T-helper 2 cell (primary cell): ENCODE measurements around the gene DLGAP5.

Experiments
- DNase-seq, 5 experiments: peaks; one replicate each; pipeline versions ENCODE4 v3.0.0 to v3.0.0-alpha.2; 2012 to 2022
- total RNA-seq, 2 donors: gene quantifications; one replicate each; lab custom pipeline; 2026; lab: John Stamatoyannopoulos, UW

Gene DLGAP5, protein sequence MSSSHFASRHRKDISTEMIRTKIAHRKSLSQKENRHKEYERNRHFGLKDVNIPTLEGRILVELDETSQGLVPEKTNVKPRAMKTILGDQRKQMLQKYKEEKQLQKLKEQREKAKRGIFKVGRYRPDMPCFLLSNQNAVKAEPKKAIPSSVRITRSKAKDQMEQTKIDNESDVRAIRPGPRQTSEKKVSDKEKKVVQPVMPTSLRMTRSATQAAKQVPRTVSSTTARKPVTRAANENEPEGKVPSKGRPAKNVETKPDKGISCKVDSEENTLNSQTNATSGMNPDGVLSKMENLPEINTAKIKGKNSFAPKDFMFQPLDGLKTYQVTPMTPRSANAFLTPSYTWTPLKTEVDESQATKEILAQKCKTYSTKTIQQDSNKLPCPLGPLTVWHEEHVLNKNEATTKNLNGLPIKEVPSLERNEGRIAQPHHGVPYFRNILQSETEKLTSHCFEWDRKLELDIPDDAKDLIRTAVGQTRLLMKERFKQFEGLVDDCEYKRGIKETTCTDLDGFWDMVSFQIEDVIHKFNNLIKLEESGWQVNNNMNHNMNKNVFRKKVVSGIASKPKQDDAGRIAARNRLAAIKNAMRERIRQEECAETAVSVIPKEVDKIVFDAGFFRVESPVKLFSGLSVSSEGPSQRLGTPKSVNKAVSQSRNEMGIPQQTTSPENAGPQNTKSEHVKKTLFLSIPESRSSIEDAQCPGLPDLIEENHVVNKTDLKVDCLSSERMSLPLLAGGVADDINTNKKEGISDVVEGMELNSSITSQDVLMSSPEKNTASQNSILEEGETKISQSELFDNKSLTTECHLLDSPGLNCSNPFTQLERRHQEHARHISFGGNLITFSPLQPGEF
- 1.9 to 5.7 reads per million in 2 donors for total RNA-seq

DNA sequence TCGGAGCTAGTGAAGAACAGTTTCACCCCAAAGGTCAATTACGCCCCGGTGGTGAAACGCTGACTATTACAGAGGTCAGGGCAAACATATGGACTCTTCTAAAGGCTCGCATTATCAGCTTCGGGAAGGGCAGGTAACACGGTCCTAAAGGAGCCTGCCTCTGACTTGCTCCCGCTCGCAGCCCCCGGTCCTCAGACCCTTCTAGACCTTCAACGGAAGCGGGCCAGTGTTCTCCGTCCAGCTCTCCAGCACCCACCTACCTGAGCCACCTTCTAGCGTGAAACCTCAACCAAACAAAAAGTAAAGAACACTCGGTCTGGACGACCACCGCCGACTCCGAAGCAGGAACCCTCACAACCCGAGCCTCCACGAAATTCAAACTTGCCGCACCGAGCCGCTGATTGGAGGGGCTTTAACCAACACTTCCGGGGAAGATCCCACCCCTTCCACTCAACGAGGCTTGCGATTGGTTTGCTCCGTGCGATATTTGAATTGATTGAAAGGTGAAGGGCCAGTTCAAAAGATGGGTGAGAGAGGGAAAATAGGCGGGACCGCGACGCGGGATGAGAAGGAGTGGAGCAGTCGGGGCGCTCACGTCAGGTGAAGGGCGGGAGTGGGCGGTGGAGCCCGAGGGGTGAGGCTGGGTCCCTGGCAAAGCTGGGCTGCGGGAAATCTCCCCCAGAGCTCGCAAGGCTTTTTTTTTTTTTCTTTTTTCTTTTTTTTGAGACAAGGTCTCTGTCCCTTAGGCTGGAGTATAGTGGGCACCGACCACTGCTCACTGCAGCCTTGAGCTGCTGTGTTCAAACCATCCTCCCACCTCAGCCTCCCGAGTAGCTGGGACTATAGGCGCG, at the start of gene DLGAP5:
Gene DLGAP5, minus strand, starts transcription at position 383 of the 851 bp plus-strand sequence. CDS start 2,406 bp downstream, outside the sequence.
- peak; percentile 75 to 98 (median 85) for DNase-seq

GRCh38 chr14:55240526-55241178, 49.3 kb upstream of the DLGAP5 start:
- no peak for DNase-seq

GRCh38 chr14:55239320-55239719, 47.9 kb upstream of the DLGAP5 start:
- DNase-seq: peak in 1 of 5 experiments; percentile 17

DNA sequence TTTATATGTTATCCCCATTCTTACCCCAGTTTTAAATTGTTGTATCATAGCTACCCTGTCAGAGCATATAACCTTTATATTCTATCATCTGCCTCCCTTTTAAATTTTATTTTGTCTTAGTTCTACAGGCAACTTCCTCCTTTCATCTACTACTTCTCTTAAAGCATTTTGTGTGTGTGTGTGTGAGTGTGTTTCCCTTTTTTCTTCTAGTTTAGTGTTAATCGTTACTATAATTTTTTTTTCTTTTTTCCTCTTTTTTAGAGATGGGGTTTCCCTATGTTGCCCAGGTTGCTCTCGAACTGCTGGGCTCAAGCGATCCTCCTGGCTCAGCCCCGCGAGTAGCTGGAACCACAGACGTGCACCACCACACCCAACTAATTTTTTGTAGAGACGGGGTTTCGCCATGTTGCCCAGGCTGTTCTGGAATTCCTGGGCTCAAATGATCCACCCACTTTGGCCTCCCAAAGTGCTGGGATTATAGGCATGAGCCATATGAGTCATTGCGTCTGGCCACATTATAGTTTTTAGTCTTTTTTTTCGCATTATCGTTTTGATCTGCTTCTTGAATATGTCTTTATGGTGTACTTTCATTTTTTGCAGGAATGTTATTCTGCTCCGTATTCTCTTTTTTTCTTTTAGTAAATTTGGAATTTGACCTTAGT, 46.8 kb upstream of the DLGAP5 start:
- DNase-seq: no peak

GRCh38 chr14:55233591-55233990, 42.2 kb upstream of the DLGAP5 start:
- no peak for DNase-seq

DNA sequence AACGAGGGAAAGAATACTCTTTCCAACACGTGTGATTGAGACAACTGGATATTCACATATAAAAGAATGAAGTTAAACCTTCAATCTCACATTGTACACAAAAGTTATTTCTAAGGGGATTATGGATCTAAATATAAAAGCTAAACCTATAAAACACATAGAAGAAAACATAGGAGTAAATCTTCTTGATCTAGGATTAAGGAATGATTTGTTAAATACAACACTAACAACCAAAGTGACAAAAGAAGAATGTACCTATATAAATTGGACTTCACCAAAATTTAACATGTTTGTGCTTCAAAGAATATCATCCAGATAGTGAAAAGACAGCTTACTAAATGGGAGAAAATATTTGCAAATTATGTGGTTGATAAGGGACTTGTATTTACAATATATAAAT, 36.9 kb upstream of the DLGAP5 start:
- no peak for DNase-seq

- DNase-seq: no peak
These were observed 32.0 kb upstream of the DLGAP5 start for GRCh38 chr14:55223364-55223763.

- no peak for DNase-seq
These were observed 30.6 kb upstream of the DLGAP5 start for GRCh38 chr14:55221968-55222367.

DNA sequence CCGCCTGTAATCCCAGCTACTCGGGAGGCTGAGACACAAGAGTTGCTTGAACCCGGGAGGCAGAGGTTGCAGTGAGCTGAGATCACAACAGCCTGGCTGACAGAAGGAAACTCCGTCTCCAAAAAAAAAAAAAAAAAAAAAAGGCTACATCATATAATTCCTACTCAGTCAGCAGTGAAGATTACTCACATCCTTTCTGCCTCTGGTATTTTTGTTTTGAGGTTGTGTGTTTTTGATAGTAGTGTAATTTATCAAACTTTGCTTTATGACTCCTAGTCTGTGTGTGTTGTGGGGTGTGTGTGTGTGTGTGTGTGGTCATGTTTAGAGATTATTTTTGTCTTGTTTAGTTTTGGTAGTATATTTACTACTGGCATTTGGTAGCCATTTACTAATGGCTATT, 29.8 kb upstream of the DLGAP5 start:
- DNase-seq: peak in 1 of 5 experiments; percentile 13

GRCh38 chr14:55220230-55220629, 28.8 kb upstream of the DLGAP5 start:
- DNase-seq: no peak

GRCh38 chr14:55212634-55213033, 21.2 kb upstream of the DLGAP5 start:
- DNase-seq: no peak

GRCh38 chr14:55207832-55208231, 16.4 kb upstream of the DLGAP5 start:
- no peak for DNase-seq

DNA sequence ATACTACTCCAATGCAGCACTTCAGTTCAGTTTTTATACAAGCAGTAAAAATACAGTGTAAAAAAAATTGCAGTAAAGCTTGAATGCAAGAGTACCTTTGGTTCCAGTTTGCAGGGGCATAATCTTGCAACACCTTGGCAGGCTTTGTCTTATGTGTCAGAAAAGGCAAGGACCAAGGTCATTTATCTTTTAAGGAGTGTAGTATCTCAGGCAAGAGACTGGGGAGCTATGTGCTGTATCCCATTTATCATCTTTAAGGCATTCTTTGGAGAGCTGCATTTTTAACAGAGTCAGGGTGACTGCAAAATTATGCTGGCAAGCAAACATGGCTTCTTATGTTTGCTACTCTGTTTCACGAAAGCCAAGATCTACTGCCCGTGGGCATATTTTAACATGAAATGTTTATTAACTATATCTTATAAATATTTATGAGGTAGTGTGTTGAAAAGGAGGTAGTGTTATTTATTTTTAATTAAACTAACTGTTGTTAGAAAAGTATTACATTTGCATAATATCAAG, 14.8 kb upstream of the DLGAP5 start:
- DNase-seq: no peak

DNA sequence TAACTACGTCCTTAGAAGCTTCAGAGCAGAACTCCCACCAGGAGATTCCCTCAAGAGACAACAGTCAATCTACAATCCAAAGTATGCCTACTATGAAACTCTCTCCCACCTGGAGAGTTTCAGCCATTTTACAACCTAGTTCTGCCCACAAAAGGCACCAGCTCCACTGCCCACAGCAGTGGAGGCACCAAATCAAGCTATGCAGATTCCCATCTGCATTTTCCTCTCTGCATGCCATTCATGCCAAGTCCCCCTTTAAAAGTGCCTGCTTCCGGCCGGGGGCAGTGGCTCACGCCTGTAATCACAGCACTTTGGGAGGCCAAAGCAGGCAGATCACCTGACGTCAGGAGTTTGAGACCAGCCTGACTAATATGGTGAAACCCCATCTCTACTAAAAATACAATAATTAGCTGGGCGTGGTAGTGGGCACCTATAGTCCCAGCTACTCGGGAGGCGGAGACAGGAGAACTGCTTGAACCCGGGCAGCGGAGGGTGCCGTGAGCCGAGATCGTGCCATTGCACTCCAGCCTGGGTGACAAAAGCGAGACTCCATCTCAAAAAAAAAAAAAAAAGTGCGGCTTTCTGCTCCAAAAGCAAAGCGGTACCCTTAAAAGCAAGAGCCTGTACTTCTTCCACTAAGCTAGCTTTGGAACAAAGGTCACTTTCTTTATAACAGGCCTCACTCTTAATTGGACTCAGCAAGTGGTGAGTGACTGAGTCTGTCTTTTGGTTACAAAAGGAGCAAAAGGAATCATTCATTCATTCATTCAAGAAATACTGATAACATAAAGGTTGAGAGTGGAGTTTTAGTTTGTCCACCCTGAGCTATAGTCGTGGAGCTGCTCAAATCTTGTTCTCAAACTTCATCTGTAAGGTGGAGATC, 10.1 kb upstream of the DLGAP5 start:
- DNase-seq: no peak

- DNase-seq: no peak
These were observed 9.3 kb upstream of the DLGAP5 start for GRCh38 chr14:55200651-55201050.

- DNase-seq: no peak
These were observed 7.4 kb upstream of the DLGAP5 start for GRCh38 chr14:55198749-55199148.

DNA sequence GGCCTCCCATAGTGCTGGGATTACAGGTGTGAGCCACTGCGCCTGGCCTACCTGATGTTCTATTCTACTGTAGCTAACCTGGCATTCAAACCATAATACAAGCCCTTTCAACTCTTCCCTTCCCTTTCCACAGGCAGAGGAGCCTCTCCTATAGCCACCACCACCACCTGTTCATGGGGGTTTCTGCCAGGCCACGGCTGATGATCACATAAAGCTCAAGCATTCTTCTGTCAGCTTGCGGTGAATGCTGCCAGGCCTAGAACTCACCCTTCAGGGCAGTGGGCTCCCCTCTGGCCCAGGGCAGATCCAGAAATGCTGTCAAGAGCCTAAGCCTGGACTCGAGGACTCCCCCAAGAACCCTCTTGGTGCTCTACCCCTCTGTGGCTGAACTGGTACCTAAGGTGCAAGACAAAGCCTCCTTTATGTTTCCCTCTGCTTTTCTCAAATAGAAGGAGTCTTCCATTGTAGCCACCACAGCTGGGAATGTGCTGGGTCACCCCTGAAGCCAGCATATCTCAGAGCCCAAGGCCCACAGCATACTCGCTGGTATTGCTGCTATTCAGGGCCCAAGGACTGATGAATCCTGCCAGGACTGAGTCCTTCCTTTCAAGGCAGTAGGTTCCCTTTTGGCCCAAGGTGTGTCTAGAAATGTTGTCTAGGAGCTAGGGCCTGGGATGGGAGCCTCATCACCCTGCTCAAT, 3.4 kb upstream of the DLGAP5 start:
- DNase-seq: no peak

GRCh38 chr14:55192054-55192621, 753 bp upstream of the DLGAP5 start:
- DNase-seq: peak in 1 of 5 experiments; percentile 22

- DNase-seq: no peak
These were observed 531 bp downstream of the DLGAP5 start for GRCh38 chr14:55190906-55191202.
